HL-60/S4 treated with retinoic acid at 250 ng/mL for 4 days and 3 days (cell line): ENCODE measurements around the gene PTPN18.

Source experiments
- in situ Hi-C: fragments of 300-500 bp; cut with MboI; formaldehyde crosslinking; loops from 2 replicates; pipeline ENCODE4 v1.7.0; 2022; ENCODE audit warnings: low sequenced_read_pairs

Gene PTPN18

GRCh38 chr2:130355578-130356431, at the start of gene PTPN18:
Gene PTPN18, plus strand, starts transcription at chr2:130356056. Its CDS starts 52 bp downstream, at chr2:130356108.
- in situ Hi-C loops = no loop called here

GRCh38 chr2:130307850-130308249, 48.0 kb upstream of the PTPN18 start:
- in situ Hi-C loops = no loop called here

- in situ Hi-C loops = no loop called here
Measured at GRCh38 chr2:130310881-130311280, 45.0 kb upstream of the PTPN18 start.

GRCh38 chr2:130313812-130314334, 42.0 kb upstream of the PTPN18 start:
- in situ Hi-C loops = no loop called here

GRCh38 chr2:130314377-130314776, 41.5 kb upstream of the PTPN18 start:
- in situ Hi-C loops = no loop called here

GRCh38 chr2:130316596-130316995, 39.3 kb upstream of the PTPN18 start:
- in situ Hi-C loops = no loop called here

GRCh38 chr2:130318906-130319305, 37.0 kb upstream of the PTPN18 start:
- in situ Hi-C loops = no loop called here

GRCh38 chr2:130319536-130319935, 36.3 kb upstream of the PTPN18 start:
- in situ Hi-C loops = no loop called here

GRCh38 chr2:130327703-130328527, 27.9 kb upstream of the PTPN18 start:
- in situ Hi-C loops = loop anchor here (25.0 kb wide), 2 partner anchors 141 to 391 kb away; partner anchors contain the start of genes MZT2B, SMPD4 and TUBA3E

- in situ Hi-C loops = loop anchor here (25.0 kb wide), 2 partner anchors 141 to 391 kb away; partner anchors contain the start of genes MZT2B, SMPD4 and TUBA3E
Measured at GRCh38 chr2:130328710-130329109, 27.1 kb upstream of the PTPN18 start.

- in situ Hi-C loops = loop anchor here (25.0 kb wide), 2 partner anchors 145 to 395 kb away; partner anchors contain the start of genes MZT2B, SMPD4 and TUBA3E
Measured at GRCh38 chr2:130332271-130333073, 23.4 kb upstream of the PTPN18 start.

- in situ Hi-C loops = loop anchor here (25.0 kb wide), 2 partner anchors 146 to 396 kb away; partner anchors contain the start of genes MZT2B, SMPD4 and TUBA3E
Measured at GRCh38 chr2:130333253-130333652, 22.6 kb upstream of the PTPN18 start.

- in situ Hi-C loops = loop anchor here (25.0 kb wide), 2 partner anchors 147 to 397 kb away; partner anchors contain the start of genes MZT2B, SMPD4 and TUBA3E
Measured at GRCh38 chr2:130334026-130334425, 21.8 kb upstream of the PTPN18 start.

- in situ Hi-C loops = loop anchor here (25.0 kb wide), 2 partner anchors 148 to 398 kb away; partner anchors contain the start of genes MZT2B, SMPD4 and TUBA3E
Measured at GRCh38 chr2:130335226-130335625, 20.6 kb upstream of the PTPN18 start.

- in situ Hi-C loops = loop anchor here (25.0 kb wide), 2 partner anchors 149 to 399 kb away; partner anchors contain the start of genes MZT2B, SMPD4 and TUBA3E
Measured at GRCh38 chr2:130336150-130336876, 19.5 kb upstream of the PTPN18 start.

GRCh38 chr2:130336877-130337734, 18.8 kb upstream of the PTPN18 start:
- in situ Hi-C loops = loop anchor here (25.0 kb wide), 2 partner anchors 150 to 400 kb away; partner anchors contain the start of genes MZT2B, SMPD4 and TUBA3E

GRCh38 chr2:130337735-130338325, 18.0 kb upstream of the PTPN18 start:
- in situ Hi-C loops = loop anchor here (25.0 kb wide), 2 partner anchors 151 to 401 kb away; partner anchors contain the start of genes MZT2B, SMPD4 and TUBA3E
